DND-41 (cell line): ENCODE measurements around the gene SLC35F2.
"Not testable (repeated sequence)": the region's sequence is repeated elsewhere in the genome, so short reads cannot be mapped to it uniquely, and the experiment has no call there.

ENCODE experiments used
- ATAC-seq: fragments of 200-7000 bp; cut with Tn5 transposase; 3 replicates; pipeline ENCODE4 v1.9.1; 2021; ENCODE audit warnings: low read depth; ENCODE audit not compliant: insufficient read depth
- DNase-seq: peaks from one replicate; pipeline ENCODE4 v3.0.0-alpha.2; 2020
- H2AFZ ChIP-seq: 2 replicates; pipeline ENCODE4 v1.6.0; 2012; ENCODE audit warnings: low read depth, low read length
- H3K27ac ChIP-seq: 2 replicates; pipeline ENCODE4 v1.5.1; 2012; ENCODE audit warnings: low read length, inconsistent platforms
- H3K27me3 ChIP-seq: fragments of 200-600 bp; sonication (generic); 2 replicates; pipeline ENCODE4 v1.6.0; 2012; ENCODE audit warnings: low read length, mild to moderate bottlenecking, inconsistent platforms; ENCODE audit not compliant: insufficient read depth, poor library complexity
- H3K36me3 ChIP-seq: 2 replicates; pipeline ENCODE4 v1.5.1; 2012; ENCODE audit warnings: low read length, inconsistent platforms; ENCODE audit not compliant: insufficient read depth
- H3K4me1 ChIP-seq: 2 replicates; pipeline ENCODE4 v1.5.1; 2012; ENCODE audit warnings: mild to moderate bottlenecking, low read length; ENCODE audit not compliant: insufficient read depth
- H3K4me2 ChIP-seq: 2 replicates; pipeline ENCODE4 v1.6.0; 2012; ENCODE audit warnings: mild to moderate bottlenecking, moderate library complexity, low read length, inconsistent platforms; ENCODE audit not compliant: insufficient read depth
- H3K4me3 ChIP-seq, 2 experiments: fragments of 200-600 bp in 1 of 2; shearing (Covaris generic) in 1 of 2; 2 replicates each; pipeline ENCODE4 v1.5.1; 2012 to 2016; ENCODE audit warnings: inconsistent platforms in 2 of 2, low read length in 2 of 2, mild to moderate bottlenecking in 2 of 2, low read depth in 1 of 2, moderate library complexity in 1 of 2
- H3K79me2 ChIP-seq: 2 replicates; pipeline ENCODE4 v1.6.0; 2012; ENCODE audit warnings: low read length, inconsistent platforms; ENCODE audit not compliant: insufficient read depth
- H3K9ac ChIP-seq: 2 replicates; pipeline ENCODE4 v1.6.0; 2012; ENCODE audit warnings: low read depth, mild to moderate bottlenecking, inconsistent platforms, low read length, moderate library complexity
- H3K9me3 ChIP-seq: 2 replicates; pipeline ENCODE4 v1.5.1; 2012; ENCODE audit warnings: low read length, moderate library complexity, mild to moderate bottlenecking, inconsistent platforms; ENCODE audit not compliant: insufficient read depth, severe bottlenecking
- H4K20me1 ChIP-seq: 2 replicates; pipeline ENCODE4 v1.6.0; 2012; ENCODE audit warnings: low read length; ENCODE audit not compliant: insufficient read depth
- CTCF ChIP-seq: IDR thresholded peaks from 2 replicates; pipeline ENCODE4 v1.5.1; 2012; ENCODE audit warnings: borderline replicate concordance, low read length, moderate library complexity, mild to moderate bottlenecking; ENCODE audit not compliant: poor library complexity, severe bottlenecking; ENCODE audit errors: extremely low read depth
- EZH2 ChIP-seq: IDR thresholded peaks from 3 replicates; pipeline ENCODE4 v1.6.1; 2012; ENCODE audit warnings: borderline replicate concordance, low read depth, mild to moderate bottlenecking, moderate library complexity, low read length, inconsistent platforms; ENCODE audit not compliant: severe bottlenecking

Gene SLC35F2

DNA sequence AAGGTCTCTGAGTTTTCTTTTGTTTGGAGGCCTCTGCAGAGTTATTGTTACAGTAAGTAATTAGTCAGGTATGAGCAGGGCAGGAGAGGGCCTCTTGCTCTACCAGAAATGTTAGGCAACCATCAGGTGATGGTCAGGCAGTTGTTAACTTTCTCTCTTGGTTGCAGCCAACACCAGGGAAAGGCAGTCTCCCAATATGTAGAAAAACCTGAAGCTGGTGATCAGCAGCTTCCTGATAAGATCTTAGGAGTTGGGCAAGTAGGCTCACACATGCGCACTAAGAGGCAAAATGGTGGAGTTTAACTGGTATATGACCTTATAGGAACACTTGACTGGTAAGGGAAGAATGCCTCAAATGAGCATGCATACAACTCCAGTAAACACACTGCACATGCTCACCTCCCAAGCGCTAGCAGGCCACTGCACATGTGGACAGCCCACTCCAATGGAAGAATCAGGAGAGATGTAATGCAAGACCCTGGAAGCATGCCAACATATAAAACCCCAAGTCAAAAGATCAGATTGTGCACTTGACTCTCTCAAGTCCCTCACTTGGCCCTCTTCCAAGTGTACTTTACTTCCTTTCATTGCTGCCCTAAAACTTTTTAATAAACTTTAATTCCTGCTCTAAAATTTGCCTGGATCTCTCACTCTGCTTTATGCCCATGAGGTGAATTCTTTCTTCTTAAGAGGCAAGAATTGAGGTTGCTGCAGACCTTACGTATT lies 23.7 kb upstream of the SLC35F2 start:
- no peak for ATAC-seq
- H2AFZ ChIP-seq: no peak overlapping the region
- no peaks in the 10 kb centered on the region for H3K9me3 ChIP-seq

DNA sequence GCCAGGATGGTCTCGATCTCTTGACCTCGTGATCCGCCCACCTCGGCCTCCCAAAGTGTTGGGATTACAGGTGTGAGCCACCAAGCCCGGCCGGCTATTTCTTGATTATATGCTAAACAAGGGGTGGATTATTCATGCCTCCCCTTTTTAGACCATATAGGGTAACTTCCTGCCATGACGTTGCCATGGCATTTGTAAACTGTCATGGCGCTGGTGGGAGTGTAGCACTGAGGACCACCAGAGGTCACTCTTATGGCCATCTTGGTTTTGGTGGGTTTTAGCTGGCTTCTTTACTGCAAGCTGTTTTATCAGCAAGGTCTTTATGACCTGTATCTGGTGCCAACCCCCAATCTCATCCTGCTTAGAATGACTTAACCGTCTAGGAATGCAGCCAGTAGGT lies 22.9 kb upstream of the SLC35F2 start:
- not testable (repeated sequence) for H4K20me1 ChIP-seq, ATAC-seq, DNase-seq, H3K4me2 ChIP-seq, H2AFZ ChIP-seq, H3K79me2 ChIP-seq, H3K36me3 ChIP-seq, H3K9me3 ChIP-seq, H3K4me1 ChIP-seq, H3K4me3 ChIP-seq, H3K27me3 ChIP-seq, H3K27ac ChIP-seq, H3K9ac ChIP-seq

More for the DNA sequence above, 23.7 kb upstream of the SLC35F2 start:
- Histone ChIP-seq H3K4me1 (no peaks in the 10 kb centered on the region), H3K36me3 (no peaks in the 10 kb centered on the region), H3K4me3 (no peak overlapping the region), H3K27me3 (no peaks in the 10 kb centered on the region), H4K20me1 (no peaks in the 10 kb centered on the region), H3K4me2 (no peak overlapping the region), H3K79me2 (no peaks in the 10 kb centered on the region), H3K27ac (no peak overlapping the region), H3K9ac (no peak overlapping the region)
- no peak for TF ChIP-seq EZH2
- TF ChIP-seq CTCF: no peak
- no peak for DNase-seq

- no peaks in the 10 kb centered on the region for H3K36me3 ChIP-seq
- TF ChIP-seq EZH2 (no peak), CTCF (no peak)
Observed at GRCh38 chr11:107876141-107876540, 17.6 kb upstream of the SLC35F2 start.

DNA sequence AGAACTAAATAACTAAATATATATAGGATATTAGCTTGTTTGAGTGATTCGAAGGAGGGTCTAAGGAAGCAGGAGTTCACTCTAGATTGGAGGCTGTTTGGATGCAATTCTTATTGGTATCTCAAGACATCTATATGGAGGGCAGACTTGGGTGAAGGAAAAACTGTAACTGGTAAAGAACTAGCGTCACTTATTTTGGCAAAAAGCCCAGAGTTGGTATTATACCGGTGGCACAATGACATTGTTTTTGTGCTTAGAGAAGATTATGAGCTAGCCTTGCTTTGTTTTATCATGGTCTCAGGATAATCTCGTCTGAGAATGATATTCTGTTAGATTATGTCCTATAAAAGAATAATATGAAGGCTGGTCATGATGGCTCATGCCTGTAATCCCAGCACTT lies 6.0 kb upstream of the SLC35F2 start:
- no peak overlapping the region for H2AFZ ChIP-seq
- H3K4me2 ChIP-seq: no peak overlapping the region
- H3K4me1 ChIP-seq: no peaks in the 10 kb centered on the region
- ATAC-seq: no peak
- H3K27ac ChIP-seq: no peak overlapping the region
- DNase-seq: no peak
- no peaks in the 10 kb centered on the region for H3K9me3 ChIP-seq
- H3K9ac ChIP-seq: no peak overlapping the region
- no peaks in the 10 kb centered on the region for H3K79me2 ChIP-seq
- no peaks in the 10 kb centered on the region for H4K20me1 ChIP-seq
- H3K4me3 ChIP-seq: no peak overlapping the region
- no peaks in the 10 kb centered on the region for H3K27me3 ChIP-seq
- TF ChIP-seq EZH2 (no peak), CTCF (no peak)
- H3K36me3 ChIP-seq: no peaks in the 10 kb centered on the region

More at GRCh38 chr11:107876141-107876540, 17.6 kb upstream of the SLC35F2 start:
- Histone ChIP-seq H2AFZ (no peak overlapping the region), H3K27ac (no peak overlapping the region), H3K4me1 (no peaks in the 10 kb centered on the region), H3K9ac (no peak overlapping the region), H4K20me1 (no peaks in the 10 kb centered on the region), H3K27me3 (no peaks in the 10 kb centered on the region), H3K9me3 (no peaks in the 10 kb centered on the region), H3K79me2 (no peaks in the 10 kb centered on the region), H3K4me3 (no peak overlapping the region), H3K4me2 (no peak overlapping the region)
- ATAC-seq: no peak
- no peak for DNase-seq
